GM12873 (cell line): ENCODE measurements around the gene HS2ST1.

Experiments
- TF ChIP-seq, protein P1 (sequence below): IDR thresholded peaks from 2 replicates; pipeline ENCODE4 v1.5.1; 2012; ENCODE audit warnings: low read depth, mild to moderate bottlenecking, moderate library complexity, low read length, control low read depth; ENCODE audit not compliant: insufficient read depth; ENCODE audit errors: missing control alignments

The HS2ST1 gene

DNA sequence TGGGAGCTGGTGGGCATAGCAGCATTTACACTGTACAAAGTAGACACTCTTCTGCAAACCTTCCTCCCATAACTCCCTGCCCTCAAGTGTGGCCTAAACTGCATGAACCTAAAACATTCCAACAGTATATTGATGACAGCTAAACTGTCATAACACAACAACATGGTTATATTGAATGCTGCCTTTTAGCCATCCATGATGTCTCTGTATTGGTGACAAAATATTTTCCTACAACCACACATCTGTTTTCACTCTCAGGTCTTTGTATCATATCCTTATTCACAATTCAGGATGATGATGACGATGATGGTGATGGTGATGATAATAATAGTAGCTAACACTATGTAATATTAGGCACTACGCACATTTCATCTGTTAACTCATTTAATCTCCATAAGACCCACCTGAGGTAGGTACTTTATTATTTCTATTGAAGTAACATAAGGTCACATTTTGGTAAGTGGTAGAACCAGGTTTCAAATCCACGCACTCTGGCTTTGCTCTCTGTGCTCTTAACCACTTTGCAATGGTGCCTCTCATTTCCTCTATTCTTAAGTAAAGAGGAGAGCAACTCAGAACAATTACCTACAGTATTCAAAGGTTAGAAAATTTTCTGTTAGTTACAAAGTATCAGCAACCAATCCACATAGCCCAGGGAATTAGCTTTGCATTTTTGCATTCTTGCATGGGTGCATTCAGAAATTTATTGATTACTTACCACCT lies 229.1 kb downstream of the HS2ST1 start:
- TF ChIP-seq, protein P1, sequence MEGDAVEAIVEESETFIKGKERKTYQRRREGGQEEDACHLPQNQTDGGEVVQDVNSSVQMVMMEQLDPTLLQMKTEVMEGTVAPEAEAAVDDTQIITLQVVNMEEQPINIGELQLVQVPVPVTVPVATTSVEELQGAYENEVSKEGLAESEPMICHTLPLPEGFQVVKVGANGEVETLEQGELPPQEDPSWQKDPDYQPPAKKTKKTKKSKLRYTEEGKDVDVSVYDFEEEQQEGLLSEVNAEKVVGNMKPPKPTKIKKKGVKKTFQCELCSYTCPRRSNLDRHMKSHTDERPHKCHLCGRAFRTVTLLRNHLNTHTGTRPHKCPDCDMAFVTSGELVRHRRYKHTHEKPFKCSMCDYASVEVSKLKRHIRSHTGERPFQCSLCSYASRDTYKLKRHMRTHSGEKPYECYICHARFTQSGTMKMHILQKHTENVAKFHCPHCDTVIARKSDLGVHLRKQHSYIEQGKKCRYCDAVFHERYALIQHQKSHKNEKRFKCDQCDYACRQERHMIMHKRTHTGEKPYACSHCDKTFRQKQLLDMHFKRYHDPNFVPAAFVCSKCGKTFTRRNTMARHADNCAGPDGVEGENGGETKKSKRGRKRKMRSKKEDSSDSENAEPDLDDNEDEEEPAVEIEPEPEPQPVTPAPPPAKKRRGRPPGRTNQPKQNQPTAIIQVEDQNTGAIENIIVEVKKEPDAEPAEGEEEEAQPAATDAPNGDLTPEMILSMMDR: no peak

DNA sequence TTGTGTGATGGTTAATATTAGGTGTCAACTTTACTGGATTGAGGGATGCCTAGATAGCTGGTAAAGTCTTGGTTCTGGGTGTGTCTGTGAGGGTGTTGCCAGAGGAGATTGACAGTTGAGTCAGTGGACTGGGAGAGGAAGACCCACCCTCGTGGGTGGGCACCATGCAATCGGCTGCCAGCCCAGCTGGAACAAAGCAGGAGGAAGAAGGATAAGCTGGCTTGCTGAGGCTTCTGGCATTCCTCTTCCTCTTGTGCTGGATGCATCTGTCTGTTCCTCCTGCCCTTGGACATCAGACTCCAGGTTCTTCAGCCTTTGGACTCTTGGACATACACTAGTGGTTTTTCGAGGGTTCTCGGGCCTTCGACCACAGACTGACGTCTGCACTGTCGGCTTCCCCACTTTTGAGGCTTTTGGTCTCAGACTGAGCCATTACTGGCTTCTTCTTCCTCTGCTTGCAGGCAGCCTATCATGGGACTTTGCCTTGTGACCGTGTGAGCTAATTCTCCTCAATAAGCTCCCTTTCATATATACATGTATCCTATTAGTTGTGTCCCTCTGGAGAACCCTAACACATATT lies 230.0 kb downstream of the HS2ST1 start:
- TF ChIP-seq, protein P1: no peak

DNA sequence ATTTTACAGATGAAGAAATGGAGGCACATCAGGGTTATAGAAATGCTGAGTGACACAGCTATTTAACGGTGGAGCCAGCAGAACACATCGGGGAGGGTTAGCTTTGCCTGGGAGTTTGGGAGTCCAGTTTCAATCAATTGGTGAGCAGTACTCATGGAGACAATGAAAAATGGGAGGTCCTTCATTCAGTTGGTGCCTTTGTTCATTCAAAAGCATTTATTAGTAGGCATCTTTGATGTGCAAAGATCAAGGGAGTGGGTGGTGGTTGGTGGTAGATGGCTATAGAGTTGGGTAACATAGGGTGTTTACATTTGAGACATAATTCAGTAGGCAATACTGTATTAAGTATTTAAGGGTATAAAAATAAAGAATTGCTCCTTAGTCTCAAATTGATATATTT lies 230.5 kb downstream of the HS2ST1 start:
- TF ChIP-seq, protein P1: no peak

DNA sequence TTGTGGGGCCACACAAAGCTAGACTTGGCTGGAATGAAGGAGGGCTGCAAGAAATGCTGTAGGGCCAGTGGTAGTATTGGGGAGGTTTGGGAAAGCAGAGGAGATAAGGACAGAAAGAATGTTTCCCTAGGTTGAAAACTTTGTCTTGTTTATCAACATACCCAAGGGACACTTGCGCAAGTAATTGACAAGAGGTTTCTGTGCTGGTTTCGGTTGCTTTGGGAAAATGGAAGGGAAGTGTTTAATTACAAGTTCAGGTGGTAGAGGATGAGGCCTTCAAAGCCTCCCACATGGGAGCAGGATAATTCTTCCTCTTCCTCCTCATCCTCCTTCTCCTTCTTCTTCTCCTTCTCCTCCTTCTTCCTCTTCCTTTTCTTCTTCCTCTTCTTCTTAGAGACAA lies 232.1 kb downstream of the HS2ST1 start:
- TF ChIP-seq, protein P1: no peak

DNA sequence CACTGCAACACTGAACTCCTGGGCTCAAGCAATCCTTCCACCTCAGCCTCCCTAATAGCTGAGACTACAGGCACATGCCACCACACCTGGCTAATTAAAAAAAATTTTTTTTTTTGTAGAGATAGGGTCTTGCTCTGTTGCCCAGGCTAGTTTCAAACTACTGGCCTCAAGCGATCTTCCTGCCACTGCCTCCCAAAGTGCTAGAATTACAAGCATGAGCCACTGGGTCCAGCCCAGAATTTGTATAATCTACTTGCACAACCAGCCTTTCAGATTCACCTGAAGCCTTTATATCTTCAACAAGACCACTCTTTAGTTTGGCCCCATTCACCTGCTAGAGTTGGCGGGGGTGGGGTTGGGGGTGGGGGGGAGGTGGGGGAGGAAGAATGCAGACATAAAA lies 232.6 kb downstream of the HS2ST1 start:
- TF ChIP-seq, protein P1: no peak

DNA sequence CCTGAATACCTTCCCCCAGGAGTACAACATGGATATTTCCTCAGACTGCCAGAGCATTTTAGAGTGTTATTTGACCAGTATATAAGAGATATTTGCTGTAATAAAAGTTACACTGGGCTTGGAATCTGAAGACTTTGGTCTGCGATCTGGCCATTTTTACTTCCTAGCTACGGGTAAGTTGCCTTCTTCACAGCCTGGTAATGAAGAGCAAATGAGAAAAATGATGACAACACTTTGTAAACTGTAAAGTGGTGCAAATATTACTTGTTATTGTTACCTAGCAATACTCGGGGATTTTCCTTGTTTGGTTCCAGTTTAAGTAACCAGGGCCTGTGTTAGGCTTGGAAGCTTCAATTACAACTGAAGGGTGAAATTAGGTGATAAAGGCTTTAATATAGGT lies 233.4 kb downstream of the HS2ST1 start:
- TF ChIP-seq, protein P1: no peak

DNA sequence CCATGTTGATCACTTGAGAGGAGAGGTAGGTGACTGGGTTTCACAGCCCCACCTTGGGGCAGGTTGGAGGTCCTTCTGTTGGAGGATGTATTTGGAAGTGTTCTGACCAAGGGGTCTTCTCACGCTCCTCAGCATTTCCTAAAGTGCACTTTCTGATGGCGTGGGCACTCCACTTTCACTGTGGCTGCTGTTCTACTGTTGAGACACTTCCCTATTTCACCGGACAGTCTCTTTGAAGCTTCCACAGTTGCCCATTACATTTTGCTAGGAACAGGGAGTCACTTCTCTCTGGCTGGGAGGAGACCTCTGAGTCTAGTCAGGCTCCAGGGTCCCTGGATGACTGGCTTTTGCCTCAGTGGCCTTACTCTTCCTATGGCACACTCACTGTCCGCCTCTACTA lies 234.2 kb downstream of the HS2ST1 start:
- TF ChIP-seq, protein P1: no peak
